Fibroblast of lung (primary cell): ENCODE measurements around the gene GABRG3. TPM values are rescaled to one million over a fixed set of nuclear protein-coding genes. Genes with fewer than 3 reads are reported as not detected.

Experiments
- DNase-seq, 2 donors: peaks; one replicate each; pipeline versions ENCODE4 v3.0.0 to v3.0.0-alpha.2; 2010; ENCODE audit warnings: low read depth in 2 of 2
- H2AFZ ChIP-seq: 2 replicates; pipeline ENCODE4 v1.5.1; 2012; ENCODE audit warnings: low read length, control low read depth, inconsistent platforms
- H3K27ac ChIP-seq: 2 replicates; pipeline ENCODE4 v1.5.1; 2011; ENCODE audit warnings: low read length, control low read depth; ENCODE audit not compliant: insufficient read depth
- H3K27me3 ChIP-seq: 2 replicates; pipeline ENCODE4 v1.5.1; 2011; ENCODE audit warnings: mild to moderate bottlenecking, low read length; ENCODE audit not compliant: control insufficient read depth, insufficient read depth
- H3K36me3 ChIP-seq: 2 replicates; pipeline ENCODE4 v1.5.1; 2011; ENCODE audit warnings: low read length; ENCODE audit not compliant: control insufficient read depth, insufficient read depth
- H3K4me1 ChIP-seq: 2 replicates; pipeline ENCODE4 v1.5.1; 2011; ENCODE audit warnings: low read length; ENCODE audit not compliant: control insufficient read depth, insufficient read depth; ENCODE audit errors: extremely low read depth
- H3K4me2 ChIP-seq: 2 replicates; pipeline ENCODE4 v1.5.1; 2011; ENCODE audit warnings: low read length, control low read depth; ENCODE audit not compliant: insufficient read depth; ENCODE audit errors: extremely low read depth
- H3K4me3 ChIP-seq, 4 experiments: fragments of 200-600 bp in 1 of 4; sonication (generic) in 1 of 4; replicated peaks in 1 of 4; 2 replicates each; pipeline ENCODE4 v1.5.1; 2011 to 2016; ENCODE audit warnings: low read length in 4 of 4, low read depth in 3 of 4, mild to moderate bottlenecking in 3 of 4, control low read depth in 2 of 4, inconsistent platforms in 1 of 4, mixed read lengths in 1 of 4; ENCODE audit not compliant: insufficient read depth in 1 of 4; ENCODE audit errors: control extremely low read depth in 1 of 4
- H3K79me2 ChIP-seq: 2 replicates; pipeline ENCODE4 v1.5.1; 2012; ENCODE audit warnings: mild to moderate bottlenecking, low read length, inconsistent platforms; ENCODE audit not compliant: control insufficient read depth, insufficient read depth
- H3K9ac ChIP-seq: 2 replicates; pipeline ENCODE4 v1.5.1; 2011; ENCODE audit warnings: mild to moderate bottlenecking, low read length, control low read depth; ENCODE audit not compliant: insufficient read depth
- H3K9me3 ChIP-seq: 2 replicates; pipeline ENCODE4 v1.5.1; 2012; ENCODE audit warnings: low read depth, low read length; ENCODE audit not compliant: control insufficient read depth, insufficient read depth
- H4K20me1 ChIP-seq: 2 replicates; pipeline ENCODE4 v1.5.1; 2011; ENCODE audit warnings: low read length; ENCODE audit not compliant: control insufficient read depth, insufficient read depth; ENCODE audit errors: extremely low read depth
- CTCF ChIP-seq, 2 donors: IDR thresholded peaks in 1 of 2; conservative IDR thresholded peaks in 1 of 2; 1 replicate in 1 of 2; 2 replicates in 1 of 2; pipeline ENCODE4 v1.5.1; 2011 to 2012; ENCODE audit warnings: low read length in 2 of 2, control low read depth in 1 of 2, inconsistent platforms in 1 of 2, low read depth in 1 of 2, mild to moderate bottlenecking in 1 of 2
- EZH2 ChIP-seq: IDR thresholded peaks from 2 replicates; pipeline ENCODE4 v1.5.1; 2012; ENCODE audit warnings: low read length, control low read depth, mild to moderate bottlenecking; ENCODE audit errors: missing control alignments
- polyA plus RNA-seq, 2 donors: library from polyadenylated mRNA; depleted of rRNA in 1 of 2; stranded (reverse) in 1 of 2; unstranded in 1 of 2; fragments of >200 nt; gene quantifications; 2 replicates each; pipeline ENCODE4 v1.2.1, GENCODE V29; 2011 to 2012; ENCODE audit warnings: missing spikeins in 1 of 2
- total RNA-seq: library from RNA; depleted of rRNA; stranded (reverse); fragments of >200 nt; gene quantifications from 2 replicates; pipeline ENCODE4 v1.2.1, GENCODE V29; 2014

GABRG3 gene
- total and polyA plus RNA-seq, 2 donors (not counting 1 experiment from before 2014, with no cell fraction given) = not detected

- no peak overlapping the region for H3K4me3 ChIP-seq
- TF ChIP-seq EZH2 = no peak
- peak; percentile 26 to 86 for TF ChIP-seq CTCF (conservative IDR thresholded peaks at IDR 0.05 in 1 of 2, IDR thresholded peaks at IDR 0.05 in 1 of 2; ENCODE audit: low read depth in 1 of 2, low read length in 2 of 2)
- no peaks in the 10 kb centered on the region for H4K20me1 ChIP-seq
- peak; percentile 19 to 28 for DNase-seq
- H3K79me2 ChIP-seq = no peaks in the 10 kb centered on the region
- no peak overlapping the region for H2AFZ ChIP-seq
- no peaks in the 10 kb centered on the region for H3K4me1 ChIP-seq
- H3K9me3 ChIP-seq = no peaks in the 10 kb centered on the region
- H3K9ac ChIP-seq = no peak overlapping the region
- no peak overlapping the region for H3K27ac ChIP-seq
- H3K4me2 ChIP-seq = no peak overlapping the region
- H3K36me3 ChIP-seq = no peaks in the 10 kb centered on the region
- H3K27me3 ChIP-seq = no peaks in the 10 kb centered on the region
Observed at GRCh38 chr15:27358751-27359434, 387.9 kb downstream of the GABRG3 start.

GRCh38 chr15:27359586-27359985 lies 388.6 kb downstream of the GABRG3 start:
- DNase-seq = no peak
- Histone ChIP-seq H3K36me3 (no peaks in the 10 kb centered on the region), H3K4me3 (no peak overlapping the region), H3K9ac (no peak overlapping the region), H3K4me2 (no peak overlapping the region), H3K4me1 (no peaks in the 10 kb centered on the region), H3K27me3 (no peaks in the 10 kb centered on the region), H3K27ac (no peak overlapping the region), H4K20me1 (no peaks in the 10 kb centered on the region), H3K9me3 (no peaks in the 10 kb centered on the region), H2AFZ (no peak overlapping the region), H3K79me2 (no peaks in the 10 kb centered on the region)
- TF ChIP-seq CTCF (conservative IDR thresholded peaks at IDR 0.05 in 1 of 2, IDR thresholded peaks at IDR 0.05 in 1 of 2; ENCODE audit: low read depth in 1 of 2, low read length in 2 of 2) = no peak
- TF ChIP-seq EZH2 = no peak

- Histone ChIP-seq H3K36me3 (no peaks in the 10 kb centered on the region), H3K9ac (no peak overlapping the region), H3K79me2 (no peaks in the 10 kb centered on the region), H3K27me3 (no peaks in the 10 kb centered on the region), H4K20me1 (no peaks in the 10 kb centered on the region), H3K4me1 (no peaks in the 10 kb centered on the region), H2AFZ (no peak overlapping the region), H3K4me3 (no peak overlapping the region), H3K4me2 (no peak overlapping the region), H3K9me3 (no peaks in the 10 kb centered on the region), H3K27ac (no peak overlapping the region)
- peak in 1 of 2 donors; percentile 7 for DNase-seq
- TF ChIP-seq CTCF (conservative IDR thresholded peaks at IDR 0.05 in 1 of 2, IDR thresholded peaks at IDR 0.05 in 1 of 2; ENCODE audit: low read depth in 1 of 2, low read length in 2 of 2) (no peak), EZH2 (no peak)
Observed at GRCh38 chr15:27360316-27360715, 389.3 kb downstream of the GABRG3 start.
